NB4 (cell line): ENCODE data around the gene MINDY1.

Experiments
- CTCF ChIP-seq: IDR thresholded peaks from one replicate; pipeline ENCODE4 v1.5.1; 2012; ENCODE audit warnings: low read depth, low read length
- POLR2A ChIP-seq: IDR thresholded peaks from 2 replicates; pipeline ENCODE4 v1.6.1; 2011; ENCODE audit warnings: mild to moderate bottlenecking; ENCODE audit not compliant: insufficient read length; ENCODE audit errors: extremely low read depth

GRCh38 chr1:150969626-150970025 lies 37.1 kb downstream of the MINDY1 start:
- TF ChIP-seq POLR2A (no peak), CTCF (no peak)
